OCI-LY3 (cell line): ENCODE results near the gene FAM136A.

ENCODE experiments used
- CTCF ChIP-seq: fragments of 200-600, 300-600 bp; sonication (generic); IDR thresholded peaks from 2 replicates; pipeline ENCODE4 v1.5.1; 2014; ENCODE audit warnings: antibody characterized with exemption, low read length, low read depth
- EZH2phosphoT487 ChIP-seq: fragments of 200-600 bp; shearing (Covaris generic); IDR thresholded peaks from 2 replicates; pipeline ENCODE4 v1.6.1; 2018; ENCODE audit warnings: antibody characterized with exemption, mixed run types, low read depth

GRCh38 chr2:70340075-70340474 is 38.2 kb upstream of the FAM136A start:
- no peak for TF ChIP-seq CTCF
- TF ChIP-seq EZH2phosphoT487 = no peak
